ENCODE measurements around the gene RPH3AL.

GRCh38 chr17:306536-307294 lies 45.9 kb downstream of the RPH3AL start:
- TF ChIP-seq GATA2 (IDR thresholded peaks at IDR 0.05; ENCODE audit: low read depth, low read length) (no peak), GATA3 (IDR thresholded peaks at IDR 0.05; ENCODE audit: low read depth, low read length) (no peak)

Data from SH-SY5Y (cell line).